Superior temporal gyrus (tissue), 1 donor: ENCODE data around the gene TRIM74.
"Not testable (repeated sequence)": the region's sequence is repeated elsewhere in the genome, so short reads cannot be mapped to it uniquely, and the experiment has no call there.

Experiments
- DNase-seq: peaks from one replicate; pipeline ENCODE4 v3.0.0-alpha.2; 2016; ENCODE audit errors: extremely low spot score

The TRIM74 gene

DNA sequence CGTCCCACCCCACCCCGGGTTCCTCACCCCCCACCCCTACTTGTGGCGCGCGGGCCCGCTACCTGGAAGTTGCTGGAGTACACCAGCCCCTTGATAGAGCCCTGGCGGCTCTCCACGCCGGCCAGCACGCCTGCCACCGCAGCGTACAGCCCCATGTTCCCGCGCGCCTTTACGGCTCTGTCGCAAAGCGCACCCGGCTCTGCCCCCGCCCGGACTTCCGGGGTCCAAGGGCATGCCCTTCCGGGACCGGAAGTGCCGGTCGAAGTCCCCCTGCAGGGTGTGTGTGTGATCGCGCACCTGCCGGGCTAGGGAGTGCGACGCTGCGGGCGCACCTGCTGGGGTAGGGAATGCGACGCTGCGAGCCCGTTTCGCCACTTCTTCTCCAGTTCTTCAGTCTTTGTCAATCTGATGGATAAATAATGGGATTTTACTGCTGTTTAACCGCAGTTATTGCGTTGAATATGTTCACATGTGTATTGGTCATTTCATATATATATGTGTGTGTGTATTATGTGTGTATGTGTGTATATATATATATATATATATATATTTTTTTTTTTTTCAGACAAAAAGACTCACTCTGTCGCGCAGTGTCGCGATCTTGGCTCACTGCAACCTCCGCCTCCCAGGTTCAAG lies 14.6 kb downstream of the TRIM74 start:
- not testable (repeated sequence) for DNase-seq

GRCh38 chr7:72953901-72954562 lies 15.2 kb downstream of the TRIM74 start:
- DNase-seq = not testable (repeated sequence)

DNA sequence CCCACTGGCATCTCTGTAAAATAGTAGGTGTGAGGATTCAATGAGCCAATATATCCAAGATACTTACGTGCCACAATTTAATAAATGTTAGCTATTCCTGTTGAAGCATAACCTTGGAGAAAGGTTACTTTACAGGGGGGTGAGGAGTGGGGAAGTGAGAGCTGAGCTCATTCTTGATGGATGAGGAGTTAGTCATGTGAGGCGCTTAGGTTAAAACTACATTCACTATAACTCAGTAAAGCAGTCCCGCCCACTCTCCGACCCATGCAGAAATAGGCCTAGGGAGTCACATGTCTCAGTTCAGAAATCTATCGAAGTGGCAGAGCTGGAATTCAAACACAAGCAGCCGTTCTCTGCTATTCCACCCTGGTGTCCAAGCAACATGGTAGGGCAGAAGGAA lies 18.8 kb downstream of the TRIM74 start:
- not testable (repeated sequence) for DNase-seq

GRCh38 chr7:72949686-72950085 lies 19.6 kb downstream of the TRIM74 start:
- not testable (repeated sequence) for DNase-seq

DNA sequence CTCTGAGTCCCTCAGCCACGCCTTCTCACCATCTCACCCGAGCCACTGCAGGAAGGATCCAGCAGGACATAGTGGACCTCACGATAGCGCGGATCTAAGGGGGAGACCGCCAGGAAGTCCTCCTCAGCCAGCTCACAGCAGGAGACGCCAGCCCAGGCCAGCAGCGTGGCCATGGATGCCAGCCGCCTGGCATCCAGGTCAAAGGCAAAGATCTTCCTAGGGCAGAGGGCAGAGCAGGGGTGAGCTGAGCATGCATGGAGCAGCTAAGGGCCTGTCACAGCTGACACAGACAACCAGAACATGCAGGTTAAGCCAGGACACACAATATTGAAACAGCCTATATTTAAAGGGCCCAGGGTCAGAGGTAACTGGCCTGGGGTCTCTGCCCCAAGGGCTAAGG lies 20.0 kb downstream of the TRIM74 start:
- DNase-seq = not testable (repeated sequence)

GRCh38 chr7:72948714-72949113 lies 20.6 kb downstream of the TRIM74 start:
- not testable (repeated sequence) for DNase-seq

DNA sequence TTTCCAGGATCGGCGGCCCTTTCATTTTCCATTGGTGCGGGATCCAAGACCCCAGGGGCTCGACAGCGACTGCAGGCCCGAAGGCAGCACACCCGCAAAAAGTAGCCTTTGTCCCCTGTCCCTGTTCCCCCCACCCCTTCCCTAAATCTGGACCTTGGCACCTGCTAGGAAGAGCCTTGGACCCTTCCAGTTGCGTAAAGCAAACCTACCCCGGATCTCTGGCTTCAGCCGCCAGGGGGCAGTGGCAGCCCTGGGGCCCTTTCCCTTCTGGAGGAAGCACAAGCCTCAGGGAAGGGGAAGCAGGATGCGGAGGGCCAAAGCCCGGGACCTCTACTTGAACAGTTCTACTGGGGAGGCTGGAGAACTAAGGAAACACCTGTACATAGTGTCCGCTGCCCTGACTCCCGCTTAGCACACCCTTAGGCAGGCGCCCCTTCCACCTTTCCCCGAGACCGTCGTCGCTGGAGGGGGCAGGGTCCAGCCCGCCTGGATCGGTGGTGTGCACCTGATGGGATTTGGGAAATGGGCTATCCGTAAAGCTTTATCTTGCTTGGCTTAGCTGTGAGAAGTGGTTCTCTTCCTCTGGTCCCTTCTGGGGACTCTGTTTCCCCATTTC lies 23.0 kb downstream of the TRIM74 start:
- DNase-seq = not testable (repeated sequence)

DNA sequence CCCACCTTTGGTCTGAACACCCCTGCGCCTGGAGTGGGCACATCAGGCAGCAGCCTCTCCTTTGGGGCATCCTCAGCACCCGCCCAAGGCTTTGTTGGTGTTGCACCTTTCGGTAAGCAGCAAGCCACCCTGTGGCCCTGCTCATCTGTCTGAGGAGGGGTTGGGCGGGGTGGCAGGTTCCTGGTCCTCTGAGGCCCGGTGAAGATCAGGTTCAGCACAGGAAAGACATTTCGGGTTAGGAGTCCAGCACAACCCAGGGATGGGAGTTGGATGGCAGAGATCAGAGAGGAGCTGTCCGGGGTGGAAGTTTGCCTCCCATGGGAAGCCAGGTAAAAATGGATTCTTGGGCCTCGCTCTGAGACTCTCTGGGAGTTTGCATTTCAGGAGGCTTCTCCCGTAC lies 23.7 kb downstream of the TRIM74 start:
- not testable (repeated sequence) for DNase-seq

DNA sequence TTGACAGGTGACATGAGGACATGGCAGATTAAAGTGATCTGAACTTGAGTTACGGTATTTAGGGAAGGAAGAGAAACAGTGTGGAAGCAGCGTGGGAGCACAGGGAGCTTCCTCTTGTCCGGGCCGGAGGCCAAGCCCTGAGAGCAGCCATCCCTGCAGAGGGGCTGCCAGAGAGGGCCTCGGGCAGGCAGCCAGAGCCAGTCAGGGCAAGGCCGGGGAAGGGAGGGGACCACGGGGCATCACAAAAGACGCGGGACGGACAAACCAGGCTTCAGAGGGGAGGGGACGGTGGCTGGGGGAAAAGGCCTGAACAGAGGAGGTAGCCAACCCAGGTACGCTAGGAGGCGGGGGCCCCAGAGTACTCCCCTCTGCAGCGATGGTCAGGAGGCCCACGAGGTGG lies 24.3 kb downstream of the TRIM74 start:
- DNase-seq = not testable (repeated sequence)

DNA sequence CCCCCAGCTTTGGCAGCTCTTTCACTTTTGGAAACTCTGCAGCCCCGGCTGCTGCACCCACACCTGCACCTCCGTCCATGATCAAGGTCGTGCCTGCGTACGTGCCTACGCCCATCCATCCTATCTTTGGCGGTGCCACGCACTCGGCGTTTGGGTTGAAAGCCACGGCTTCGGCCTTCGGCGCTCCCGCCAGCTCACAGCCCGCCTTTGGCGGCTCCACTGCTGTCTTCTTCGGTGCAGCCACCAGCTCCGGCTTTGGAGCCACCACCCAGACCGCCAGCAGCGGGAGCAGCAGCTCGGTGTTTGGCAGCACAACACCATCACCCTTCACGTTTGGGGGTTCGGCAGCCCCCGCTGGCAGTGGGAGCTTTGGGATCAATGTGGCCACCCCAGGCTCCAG lies 26.3 kb downstream of the TRIM74 start:
- DNase-seq = not testable (repeated sequence)

DNA sequence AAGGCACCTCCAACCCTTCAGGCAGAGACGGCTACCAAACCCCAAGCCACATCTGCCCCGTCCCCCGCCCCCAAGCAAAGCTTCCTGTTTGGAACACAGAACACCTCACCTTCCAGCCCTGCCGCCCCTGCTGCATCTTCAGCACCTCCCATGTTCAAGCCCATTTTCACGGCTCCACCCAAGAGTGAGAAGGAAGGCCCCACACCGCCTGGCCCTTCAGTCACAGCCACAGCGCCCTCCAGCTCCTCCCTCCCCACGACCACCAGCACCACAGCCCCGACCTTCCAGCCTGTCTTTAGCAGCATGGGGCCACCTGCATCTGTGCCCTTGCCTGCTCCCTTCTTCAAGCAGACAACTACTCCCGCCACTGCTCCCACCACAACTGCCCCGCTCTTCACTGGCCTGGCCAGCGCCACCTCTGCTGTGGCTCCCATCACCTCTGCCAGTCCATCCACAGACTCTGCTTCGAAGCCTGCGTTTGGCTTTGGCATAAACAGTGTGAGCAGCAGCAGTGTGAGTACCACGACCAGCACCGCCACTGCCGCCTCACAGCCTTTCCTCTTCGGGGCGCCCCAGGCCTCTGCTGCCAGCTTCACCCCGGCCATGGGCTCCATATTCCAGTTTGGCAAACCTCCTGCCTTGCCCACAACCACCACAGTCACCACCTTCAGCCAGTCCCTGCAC lies 27.1 kb downstream of the TRIM74 start:
- DNase-seq = not testable (repeated sequence)

GRCh38 chr7:72928216-72928615 lies 41.0 kb downstream of the TRIM74 start:
- DNase-seq = not testable (repeated sequence)

DNA sequence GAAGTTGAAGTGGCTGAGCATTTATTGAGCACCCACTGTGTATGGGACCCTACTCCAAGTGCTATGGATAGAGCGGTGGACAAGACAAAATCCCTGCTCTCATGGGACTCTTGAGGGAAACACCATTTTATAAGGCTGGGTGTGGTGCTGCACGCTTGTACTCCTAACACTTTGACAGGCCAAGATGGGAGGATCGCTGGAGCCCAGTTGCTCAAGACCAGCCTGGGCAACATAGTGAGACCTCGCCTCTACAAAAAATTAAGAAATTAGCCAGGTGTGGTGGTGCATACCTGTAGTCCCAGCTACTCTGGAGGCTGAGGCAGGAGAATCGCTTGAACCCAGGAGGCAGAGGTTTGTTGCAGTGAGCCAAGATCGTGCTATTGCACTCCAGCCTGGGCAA lies 41.5 kb downstream of the TRIM74 start:
- DNase-seq = not testable (repeated sequence)

DNA sequence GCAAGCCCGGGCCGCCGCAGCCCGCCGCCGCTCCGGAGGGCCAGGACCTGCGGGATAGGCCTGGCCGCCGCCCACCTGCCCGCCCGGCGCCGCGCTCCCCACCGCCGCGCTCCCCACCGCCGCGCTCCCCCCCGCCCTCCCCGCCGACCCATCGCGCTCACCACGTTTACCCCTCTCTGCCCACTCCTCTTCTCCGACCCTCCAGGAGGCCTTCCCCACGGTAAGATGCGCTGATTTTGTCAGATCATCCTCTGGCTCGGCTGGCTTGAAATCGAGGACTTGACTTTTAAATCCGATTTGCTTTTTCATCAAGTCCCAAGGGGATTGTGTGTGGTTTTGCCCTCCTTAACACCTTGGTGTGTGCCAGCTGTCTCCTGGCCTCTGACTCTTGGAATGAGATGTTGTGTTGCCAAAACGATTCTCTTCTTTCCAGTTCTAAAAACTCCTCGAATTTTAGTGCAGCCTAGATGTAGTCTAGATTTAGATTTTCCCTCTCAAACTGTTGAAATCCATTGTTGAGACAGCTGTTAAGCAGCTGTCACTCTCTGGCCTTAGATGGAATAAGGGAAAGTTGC lies 43.6 kb downstream of the TRIM74 start:
- DNase-seq = no peak

DNA sequence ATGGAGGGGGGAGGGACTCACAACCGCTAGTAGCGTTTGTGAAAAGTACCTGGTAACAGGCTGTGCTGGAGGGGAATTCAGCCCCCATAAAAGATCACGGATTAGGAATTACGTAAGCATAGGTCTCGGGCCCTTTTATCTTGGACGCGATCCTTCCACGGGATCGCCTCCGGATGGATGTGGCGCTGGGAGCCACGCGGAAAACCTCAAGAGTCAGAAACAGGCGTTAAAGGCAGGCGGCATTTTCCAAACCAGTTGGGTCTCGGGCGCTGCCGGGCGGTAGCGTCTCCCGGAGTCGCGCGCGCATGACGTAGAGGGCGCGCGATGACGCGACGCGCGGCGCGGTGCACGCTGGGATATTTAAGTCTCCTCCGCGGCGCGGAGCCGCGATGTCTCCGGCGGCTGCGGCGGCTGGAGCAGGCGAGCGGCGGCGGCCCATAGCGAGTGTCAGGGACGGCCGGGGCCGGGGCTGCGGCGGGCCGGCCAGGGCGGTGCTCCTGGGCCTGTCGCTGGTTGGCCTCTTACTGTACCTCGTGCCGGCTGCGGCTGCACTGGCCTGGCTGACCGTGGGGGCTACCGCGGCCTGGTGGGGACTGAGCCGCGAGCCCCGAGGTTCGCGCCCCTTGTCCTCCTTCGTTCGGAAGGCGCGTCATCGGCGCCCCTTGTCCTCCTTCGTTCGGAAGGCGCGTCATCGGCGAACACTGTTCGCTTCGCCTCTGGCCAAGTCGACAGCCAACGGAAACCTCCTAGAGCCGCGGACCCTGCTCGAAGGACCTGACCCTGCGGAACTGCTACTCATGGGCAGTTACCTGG lies 44.3 kb downstream of the TRIM74 start, which contains the start of gene POM121:
Gene POM121 (plus strand): TSS at position 363 of the 813 bp plus-strand sequence. CDS start 27 bp downstream, at position 390.
- DNase-seq = peak; percentile 87

GRCh38 chr7:72924386-72924732 lies 44.9 kb downstream of the TRIM74 start:
- no peak for DNase-seq

GRCh38 chr7:72919256-72919775 lies 50.0 kb downstream of the TRIM74 start:
- no peak for DNase-seq

- DNase-seq = peak; percentile 45
Measured at GRCh38 chr7:72914756-72915525, 54.3 kb downstream of the TRIM74 start.

- DNase-seq = not testable (repeated sequence)
Measured at GRCh38 chr7:72913750-72914149, 55.5 kb downstream of the TRIM74 start.

DNA sequence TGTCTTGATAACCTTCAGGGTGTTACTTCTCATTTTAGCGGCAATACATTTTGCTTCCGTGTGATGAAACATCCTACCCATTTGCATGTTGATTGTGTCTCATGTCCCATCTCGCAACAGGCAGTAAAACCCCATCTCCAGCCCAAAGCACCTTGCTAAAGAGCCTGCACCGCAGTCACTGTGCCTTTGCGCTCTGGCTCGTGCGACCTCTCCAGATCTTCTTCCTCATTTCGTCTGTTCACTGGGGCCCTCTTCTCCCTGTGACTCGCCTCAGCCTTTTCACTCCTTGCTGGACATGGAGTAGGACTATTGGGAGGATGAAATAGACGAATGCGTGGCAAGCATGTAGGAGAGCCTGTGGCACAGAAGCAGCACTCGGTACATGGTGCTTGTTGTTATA lies 57.9 kb downstream of the TRIM74 start:
- not testable (repeated sequence) for DNase-seq
